ENCODE data around the gene PDE8B.

DNA sequence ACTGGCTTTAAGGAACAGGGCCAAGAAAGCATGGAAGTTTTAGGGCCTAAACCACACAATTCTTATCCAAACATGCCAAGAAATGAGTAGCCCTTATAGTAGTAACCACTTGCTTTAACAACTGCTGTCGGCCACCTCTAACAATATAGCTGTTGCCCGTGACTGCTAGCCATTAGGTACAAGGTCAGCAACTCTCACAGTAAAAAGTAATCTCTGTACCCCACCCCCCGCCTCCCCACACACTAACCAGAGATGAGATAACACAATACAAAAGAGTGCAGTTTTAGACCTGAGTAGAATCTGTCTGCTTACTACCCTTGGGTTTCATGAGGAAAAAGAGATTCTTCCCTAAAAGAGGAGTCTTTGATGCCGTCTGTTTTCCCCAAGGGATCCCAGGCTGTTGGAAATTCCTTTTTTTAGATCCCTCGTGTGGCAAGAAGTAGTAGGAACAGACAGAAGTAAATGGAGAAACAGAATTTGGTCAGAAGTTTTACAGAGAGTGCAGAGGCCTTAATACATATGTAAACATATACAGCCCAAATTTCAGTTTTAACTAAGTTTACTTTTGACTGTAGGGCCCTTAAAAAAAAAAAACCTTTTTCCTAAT is 187.3 kb downstream of the PDE8B start:
- TF ChIP-seq EZH2 (IDR thresholded peaks at IDR 0.05) = no peak
- TF ChIP-seq POLR2AphosphoS5 (IDR thresholded peaks at IDR 0.05; ENCODE audit: borderline replicate concordance, low read depth, low read length) = no peak
- TF ChIP-seq FOXP2 (optimal IDR thresholded peaks at IDR 0.05; ENCODE audit: control extremely low read depth, extremely low read length, insufficient read depth) = no peak

All from SK-N-MC (cell line).